D721Med (cell line): ENCODE results near the gene SEC16A.

Experiments used
- DNase-seq: peaks from one replicate; pipeline ENCODE4 v3.0.0; 2011; ENCODE audit warnings: low spot score; ENCODE audit not compliant: insufficient read length
- FAIRE-seq: peaks from 2 replicates; lab custom pipeline; 2011; peaks lifted over from hg19 to GRCh38; lab: Jason Lieb, UNC
- TF ChIP-seq, protein P1 (sequence below): IDR thresholded peaks from 2 replicates; pipeline ENCODE4 v1.5.1; 2012; ENCODE audit warnings: mild to moderate bottlenecking, control low read depth; ENCODE audit not compliant: insufficient read depth; ENCODE audit errors: missing control alignments

SEC16A gene

DNA sequence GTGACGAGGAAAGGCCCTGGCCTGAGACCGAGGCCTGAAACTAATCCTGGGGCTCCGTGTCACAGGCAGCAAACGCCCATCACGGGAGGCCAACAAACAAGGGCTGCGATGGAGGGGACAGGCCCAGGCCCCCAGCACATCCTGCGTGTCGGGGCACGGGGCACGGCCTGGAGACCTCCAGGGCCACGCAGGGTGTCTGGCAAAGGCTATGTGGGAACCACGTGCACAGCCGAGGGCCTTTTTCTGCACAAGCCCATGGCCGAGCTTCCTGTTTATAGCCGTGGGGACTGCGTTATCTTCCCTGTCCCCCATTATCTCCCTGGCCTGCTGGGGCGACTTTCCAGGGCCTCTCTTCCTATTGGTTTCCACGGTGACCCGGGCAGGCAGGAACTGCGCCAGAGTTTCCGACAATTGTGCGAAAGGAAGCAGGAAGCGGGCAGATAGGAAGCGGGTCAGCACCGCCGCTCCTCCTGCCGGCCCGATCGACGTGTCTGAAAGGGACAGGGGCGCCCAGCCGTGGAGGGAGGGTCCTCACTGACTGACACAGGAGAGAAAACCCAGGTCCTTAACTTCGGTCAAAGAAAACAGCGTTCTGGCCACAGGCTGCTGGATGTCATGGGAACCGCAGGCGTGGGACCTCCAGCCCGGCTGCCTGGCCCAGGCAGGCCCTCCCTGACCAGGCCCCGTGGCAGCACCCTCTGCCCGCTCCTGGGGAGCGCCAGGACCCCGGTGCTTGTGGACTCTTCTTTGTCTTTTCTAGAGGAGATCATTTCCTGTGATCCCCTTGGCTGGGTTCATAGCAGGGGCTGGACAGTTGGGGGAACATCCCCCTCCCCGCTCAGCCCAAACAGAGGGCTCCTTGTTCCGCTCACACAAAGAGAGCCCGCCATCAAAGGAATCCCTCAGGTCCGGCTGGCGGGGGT is 29.1 kb upstream of the SEC16A start:
- no peak for FAIRE-seq
- TF ChIP-seq, protein P1, sequence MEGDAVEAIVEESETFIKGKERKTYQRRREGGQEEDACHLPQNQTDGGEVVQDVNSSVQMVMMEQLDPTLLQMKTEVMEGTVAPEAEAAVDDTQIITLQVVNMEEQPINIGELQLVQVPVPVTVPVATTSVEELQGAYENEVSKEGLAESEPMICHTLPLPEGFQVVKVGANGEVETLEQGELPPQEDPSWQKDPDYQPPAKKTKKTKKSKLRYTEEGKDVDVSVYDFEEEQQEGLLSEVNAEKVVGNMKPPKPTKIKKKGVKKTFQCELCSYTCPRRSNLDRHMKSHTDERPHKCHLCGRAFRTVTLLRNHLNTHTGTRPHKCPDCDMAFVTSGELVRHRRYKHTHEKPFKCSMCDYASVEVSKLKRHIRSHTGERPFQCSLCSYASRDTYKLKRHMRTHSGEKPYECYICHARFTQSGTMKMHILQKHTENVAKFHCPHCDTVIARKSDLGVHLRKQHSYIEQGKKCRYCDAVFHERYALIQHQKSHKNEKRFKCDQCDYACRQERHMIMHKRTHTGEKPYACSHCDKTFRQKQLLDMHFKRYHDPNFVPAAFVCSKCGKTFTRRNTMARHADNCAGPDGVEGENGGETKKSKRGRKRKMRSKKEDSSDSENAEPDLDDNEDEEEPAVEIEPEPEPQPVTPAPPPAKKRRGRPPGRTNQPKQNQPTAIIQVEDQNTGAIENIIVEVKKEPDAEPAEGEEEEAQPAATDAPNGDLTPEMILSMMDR, result no peak
- no peak for DNase-seq

DNA sequence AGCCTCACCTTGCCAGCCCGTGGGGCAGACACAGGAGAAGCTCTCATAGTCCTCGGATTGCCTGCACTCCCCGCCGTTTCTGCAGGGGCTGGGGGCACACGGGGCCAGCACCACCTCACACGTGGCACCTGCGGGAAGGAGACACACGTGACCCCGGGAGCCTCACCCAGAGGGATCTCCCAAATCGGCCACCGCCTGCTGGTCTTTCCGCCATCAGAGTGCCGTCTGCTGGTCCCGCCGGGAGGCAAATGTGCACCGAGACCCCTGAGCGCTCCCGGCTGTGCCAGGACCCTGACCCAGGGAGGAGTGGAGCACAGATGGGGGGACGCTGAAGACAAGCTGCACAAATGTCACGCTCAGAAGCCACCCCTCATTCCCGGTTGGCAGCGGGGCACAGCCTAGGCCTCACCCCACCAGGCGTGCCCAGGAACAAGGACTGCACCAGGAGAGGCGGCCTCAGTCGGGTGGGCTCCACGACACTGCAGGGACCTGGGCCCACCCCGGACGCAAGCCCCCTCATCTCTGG is 28.4 kb upstream of the SEC16A start:
- FAIRE-seq, result no peak
- DNase-seq, result no peak
- TF ChIP-seq, protein P1, result no peak

DNA sequence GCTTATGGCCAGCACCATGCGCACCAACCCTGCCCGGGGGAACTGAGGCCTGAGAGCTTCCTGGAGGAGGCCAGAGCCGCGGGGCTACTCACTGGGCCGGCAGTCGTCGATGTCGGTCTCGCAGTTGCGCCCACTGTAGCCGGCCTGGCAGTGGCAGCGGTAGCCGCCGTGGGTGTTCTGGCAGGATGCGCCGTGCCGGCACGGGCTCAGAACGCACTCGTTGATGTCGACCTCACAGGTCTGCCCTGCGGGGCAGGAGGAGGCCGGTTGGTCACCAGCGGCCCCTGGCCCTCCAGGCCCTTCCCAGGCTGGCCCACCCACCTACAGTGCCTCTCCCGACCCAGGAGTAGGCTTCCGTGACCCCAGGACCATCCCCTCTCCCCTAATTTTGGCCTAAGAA is 27.7 kb upstream of the SEC16A start:
- DNase-seq (no peak), FAIRE-seq (no peak)
- TF ChIP-seq, protein P1, result no peak

DNA sequence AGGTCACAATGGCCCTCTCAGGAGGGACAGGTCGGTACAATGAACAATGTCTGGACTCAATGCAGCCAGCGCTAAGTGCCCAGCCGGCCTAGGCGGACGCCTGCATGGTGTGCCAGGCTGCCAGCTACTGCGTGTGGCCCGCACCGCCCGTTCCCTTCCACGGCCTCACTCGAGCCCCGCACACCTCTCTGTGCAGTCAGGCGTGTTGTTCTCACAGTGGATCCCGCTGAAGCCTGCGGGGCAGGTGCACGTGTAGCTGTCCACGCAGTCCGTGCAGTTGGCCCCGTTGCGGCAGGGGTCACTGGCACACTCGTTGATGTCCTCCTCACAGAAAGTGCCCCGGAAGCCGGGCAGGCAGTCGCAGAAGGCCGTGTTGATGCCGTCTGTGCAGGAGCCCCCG is 26.7 kb upstream of the SEC16A start:
- no peak for DNase-seq
- no peak for FAIRE-seq
- TF ChIP-seq, protein P1, result no peak

DNA sequence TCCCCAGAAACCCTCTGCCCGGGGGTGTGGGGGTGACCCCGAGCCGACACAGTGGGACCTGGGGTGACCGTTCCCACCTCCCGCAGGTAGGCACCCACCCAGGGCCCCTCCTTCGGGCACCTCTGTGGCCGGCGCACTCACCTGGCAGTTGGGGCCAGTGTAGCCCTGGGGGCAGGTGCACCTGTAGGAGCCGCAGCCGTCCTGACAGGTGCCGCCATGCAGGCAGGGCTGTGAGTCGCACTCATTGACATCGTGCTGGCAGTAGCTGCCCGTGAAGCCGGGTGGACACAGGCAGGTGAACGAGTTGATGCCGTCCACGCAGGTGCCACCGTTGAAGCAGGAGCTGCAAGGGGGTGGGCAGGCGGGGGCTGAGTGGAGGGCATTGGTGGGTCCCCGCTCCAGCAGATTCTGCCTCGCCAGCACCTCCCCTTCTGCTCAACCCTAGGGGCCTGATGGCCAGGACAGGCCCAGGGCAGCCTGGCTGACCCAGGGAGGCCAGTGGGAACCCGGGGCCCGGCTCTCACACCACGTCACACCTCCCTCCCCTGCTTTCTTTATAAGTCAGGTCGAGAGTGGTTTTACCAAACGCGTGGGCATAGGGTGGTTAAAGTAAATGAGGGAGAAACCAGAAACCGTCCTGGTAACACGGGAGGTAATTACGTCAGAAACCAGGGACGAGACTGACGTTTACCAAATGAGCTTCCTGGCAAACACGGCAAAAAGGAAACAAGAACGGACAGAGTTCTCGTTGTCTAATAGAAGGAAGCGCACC is 26.1 kb upstream of the SEC16A start:
- no peak for FAIRE-seq
- no peak for DNase-seq
- TF ChIP-seq, protein P1, result no peak

DNA sequence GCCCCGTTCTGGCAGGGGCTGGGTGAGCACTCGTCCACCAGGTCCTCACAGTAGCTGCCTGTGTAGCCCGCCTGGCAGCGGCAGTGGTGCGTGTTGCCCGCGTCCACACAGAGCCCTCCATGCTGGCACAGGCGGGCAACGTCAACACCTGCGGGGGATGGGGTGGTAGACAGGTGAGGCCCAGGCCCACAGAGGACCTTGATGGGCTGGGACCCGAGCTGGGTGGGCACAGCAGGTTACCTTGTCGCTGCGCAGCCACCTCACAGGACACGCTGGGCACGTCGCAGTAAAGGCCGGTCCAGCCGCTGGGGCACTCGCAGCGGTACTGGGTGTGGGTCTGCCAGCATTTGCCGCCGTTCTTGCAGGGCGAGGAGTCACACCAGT is 25.1 kb upstream of the SEC16A start:
- FAIRE-seq (no peak), DNase-seq (no peak)
- TF ChIP-seq, protein P1, result no peak
